Measurements from ENCODE around the gene NIF3L1.
A peak's percentile ranks its signal among the peaks of the same experiment; 100 is the strongest.

The NIF3L1 gene, protein sequence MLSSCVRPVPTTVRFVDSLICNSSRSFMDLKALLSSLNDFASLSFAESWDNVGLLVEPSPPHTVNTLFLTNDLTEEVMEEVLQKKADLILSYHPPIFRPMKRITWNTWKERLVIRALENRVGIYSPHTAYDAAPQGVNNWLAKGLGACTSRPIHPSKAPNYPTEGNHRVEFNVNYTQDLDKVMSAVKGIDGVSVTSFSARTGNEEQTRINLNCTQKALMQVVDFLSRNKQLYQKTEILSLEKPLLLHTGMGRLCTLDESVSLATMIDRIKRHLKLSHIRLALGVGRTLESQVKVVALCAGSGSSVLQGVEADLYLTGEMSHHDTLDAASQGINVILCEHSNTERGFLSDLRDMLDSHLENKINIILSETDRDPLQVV

DNA sequence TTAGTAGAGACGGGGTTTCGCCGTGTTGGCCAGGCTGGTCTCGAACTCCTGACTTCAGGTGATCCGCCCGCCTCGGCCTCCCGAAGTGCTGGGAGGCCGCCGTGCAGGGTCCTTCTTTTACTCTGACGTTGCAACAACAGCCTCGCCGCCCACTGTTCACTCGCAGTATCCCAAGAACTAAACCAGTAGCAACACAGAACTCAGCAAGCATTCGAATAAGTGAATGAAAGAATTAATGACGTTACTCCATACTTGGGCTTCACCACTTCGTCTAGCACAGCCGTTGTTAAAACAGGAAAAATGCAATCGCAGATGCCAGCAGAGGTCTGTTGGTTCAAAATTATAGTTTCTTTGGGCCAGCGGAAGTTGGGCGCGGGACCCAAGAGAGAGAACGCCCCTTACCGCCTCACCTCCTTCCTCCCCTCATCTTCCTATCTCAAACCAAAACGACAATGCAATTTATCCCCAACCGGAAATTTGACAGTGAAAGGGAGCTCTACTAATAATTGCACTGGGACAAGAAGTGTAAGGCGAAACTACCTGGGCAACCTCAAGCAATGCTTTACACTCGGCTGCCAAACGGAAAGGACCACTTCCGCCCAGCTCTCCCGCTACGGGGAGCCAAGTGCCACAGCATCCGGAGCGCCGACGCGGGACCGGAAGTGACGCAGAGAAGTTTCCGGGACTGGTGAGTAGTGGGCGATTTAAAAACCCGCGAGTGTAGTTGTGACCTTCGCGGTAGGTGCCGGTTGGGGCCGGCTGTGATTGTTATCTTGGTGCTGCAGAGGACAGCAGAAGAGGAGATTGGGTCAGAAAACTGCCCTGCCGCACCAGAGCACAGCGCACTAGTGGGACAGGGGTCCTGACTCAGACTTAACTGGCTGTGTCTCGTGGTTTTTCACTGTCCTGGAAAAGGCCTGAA, at the start of gene NIF3L1, which contains the start of gene PPIL3:
Gene NIF3L1 (plus strand): TSS at position 668 of the 922 bp plus-strand sequence. CDS start 2,573 bp downstream, outside the sequence.
Gene PPIL3 (minus strand): TSS at position 374 of the 922 bp plus-strand sequence. CDS start 1,462 bp downstream, outside the sequence.
- peak; percentile 97 for DNase-seq

DNA sequence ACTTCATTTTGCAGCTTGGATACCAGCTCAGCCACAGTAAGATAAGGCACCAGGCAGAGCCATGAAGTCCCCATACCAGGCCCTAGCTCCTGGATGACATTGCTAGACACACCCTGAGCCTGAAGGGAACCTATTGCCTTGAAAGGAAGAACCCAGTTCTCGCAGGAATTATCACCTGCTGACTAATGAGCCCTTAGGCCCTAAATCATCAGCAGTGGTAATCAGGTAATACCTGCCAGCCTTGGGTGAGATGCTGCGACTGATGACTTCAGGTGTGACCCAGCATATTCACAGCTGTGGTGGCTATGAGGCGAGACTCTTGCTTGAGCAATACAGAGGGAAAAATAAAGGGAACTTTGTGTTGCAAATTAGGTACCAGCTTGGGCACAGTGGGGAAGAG, 49.7 kb upstream of the NIF3L1 start:
- DNase-seq: no peak

DNA sequence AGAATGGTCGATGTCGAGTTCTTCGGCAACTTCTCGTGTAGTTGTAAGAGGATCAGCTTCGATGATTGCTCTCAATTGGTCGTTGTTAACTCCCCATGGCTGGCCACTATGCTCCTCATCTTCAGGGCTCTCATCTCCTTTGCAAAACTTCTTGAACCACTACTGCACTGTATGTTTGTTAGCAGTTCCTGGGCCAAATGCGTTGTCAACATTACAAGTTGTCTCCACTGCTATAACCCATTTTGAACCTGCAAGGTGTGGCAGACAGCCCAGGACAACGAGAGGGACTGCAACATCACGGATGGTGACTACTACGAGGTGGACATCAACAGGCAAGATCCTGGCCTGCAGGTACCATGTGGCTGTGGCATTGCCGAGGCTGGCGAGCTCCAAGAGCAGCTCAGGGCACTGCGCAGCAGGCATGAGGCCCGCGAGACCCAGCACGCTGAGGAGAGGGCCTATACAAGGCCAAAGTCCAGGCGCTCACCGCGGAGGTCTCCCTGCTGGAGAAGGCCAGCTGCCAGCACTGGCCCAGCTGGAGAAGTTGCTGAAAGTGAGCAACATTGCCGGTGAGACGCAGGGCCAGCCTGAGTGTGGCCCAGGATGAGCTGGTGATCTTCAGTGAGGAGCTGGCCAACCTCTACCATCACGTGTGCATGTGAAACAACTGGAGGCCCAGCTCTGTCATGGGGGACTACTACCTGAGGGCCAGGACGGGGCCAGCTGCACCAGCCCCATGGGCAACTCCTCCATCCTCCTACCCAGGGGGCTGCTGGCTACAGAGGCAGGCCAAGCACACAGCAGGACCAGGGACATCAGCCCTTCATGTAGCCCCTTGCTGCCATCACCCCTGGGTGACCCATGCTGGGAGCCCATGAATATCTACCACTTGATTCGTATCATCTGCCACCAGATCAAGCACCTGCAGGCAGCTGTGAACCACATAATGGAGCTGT, 44.9 kb upstream of the NIF3L1 start:
- DNase-seq: no peak

DNA sequence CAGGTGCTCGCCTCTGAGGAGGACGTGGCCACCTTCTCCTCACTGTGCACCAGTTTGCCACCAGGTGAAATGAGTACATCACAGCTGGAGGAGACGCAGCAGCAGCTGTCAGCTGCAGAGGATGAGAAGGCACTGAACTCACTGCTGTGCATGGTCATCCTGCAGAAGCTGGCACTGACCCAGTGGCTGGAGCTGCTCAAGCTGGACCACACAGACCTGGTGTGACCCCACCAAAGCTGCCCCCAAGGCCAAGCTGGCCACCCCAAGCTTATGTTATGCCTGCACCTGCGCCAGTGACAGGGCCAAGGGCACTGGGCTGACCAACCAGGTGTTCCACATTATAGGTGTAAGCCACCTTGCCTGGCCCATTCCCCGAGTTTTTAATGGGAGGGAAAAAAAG, 44.0 kb upstream of the NIF3L1 start:
- DNase-seq: no peak

DNA sequence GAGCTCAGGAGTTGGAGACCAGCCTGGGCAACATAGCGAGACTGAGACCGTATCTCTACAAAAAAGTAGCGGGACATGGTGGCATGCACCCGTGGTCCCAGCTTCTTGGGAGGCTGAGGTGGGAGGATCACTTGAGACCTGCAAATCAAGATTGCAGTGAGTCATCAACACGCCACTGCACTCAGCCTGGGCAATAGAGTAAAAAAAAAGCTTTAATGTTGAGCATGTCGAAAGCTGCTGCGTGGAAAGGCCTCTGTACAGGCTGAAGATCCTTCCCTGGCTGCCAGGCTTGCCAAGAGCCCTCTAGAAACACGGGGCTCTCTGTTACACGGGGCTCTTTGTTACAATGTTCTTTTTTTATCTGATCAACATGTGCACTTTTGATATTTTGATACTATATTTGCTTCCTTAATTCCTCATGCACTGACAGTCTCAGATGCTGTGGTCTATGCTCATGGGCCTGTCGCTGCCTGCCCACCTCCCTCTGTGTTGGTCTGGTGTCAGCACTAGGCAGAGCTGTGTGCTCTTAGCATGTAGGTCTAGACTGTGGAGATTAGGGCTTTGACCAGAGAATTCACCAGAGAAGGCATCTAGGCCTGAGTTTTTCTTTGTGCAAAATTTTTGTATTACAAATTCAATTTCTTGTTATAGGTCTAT, 43.4 kb upstream of the NIF3L1 start:
- DNase-seq: no peak

DNA sequence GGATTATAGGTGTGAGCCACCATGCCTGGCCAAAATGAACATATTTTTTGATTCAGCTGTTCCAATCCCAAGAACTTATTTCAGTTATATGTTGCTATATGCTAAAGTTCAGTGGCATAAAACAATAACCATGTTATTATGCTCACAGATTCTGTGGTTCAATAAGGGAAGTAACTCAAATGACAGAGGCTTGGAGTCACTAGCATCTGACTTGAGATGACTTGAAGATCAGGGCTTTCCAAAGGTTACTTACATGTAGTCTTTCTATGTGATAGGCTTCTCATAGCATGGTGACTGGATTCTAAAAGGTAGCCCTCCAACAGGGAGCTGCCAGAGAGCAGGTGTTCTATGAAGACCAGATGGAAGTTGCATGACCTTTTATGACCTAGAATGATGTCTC, 41.9 kb upstream of the NIF3L1 start:
- DNase-seq: peak; percentile 16

DNA sequence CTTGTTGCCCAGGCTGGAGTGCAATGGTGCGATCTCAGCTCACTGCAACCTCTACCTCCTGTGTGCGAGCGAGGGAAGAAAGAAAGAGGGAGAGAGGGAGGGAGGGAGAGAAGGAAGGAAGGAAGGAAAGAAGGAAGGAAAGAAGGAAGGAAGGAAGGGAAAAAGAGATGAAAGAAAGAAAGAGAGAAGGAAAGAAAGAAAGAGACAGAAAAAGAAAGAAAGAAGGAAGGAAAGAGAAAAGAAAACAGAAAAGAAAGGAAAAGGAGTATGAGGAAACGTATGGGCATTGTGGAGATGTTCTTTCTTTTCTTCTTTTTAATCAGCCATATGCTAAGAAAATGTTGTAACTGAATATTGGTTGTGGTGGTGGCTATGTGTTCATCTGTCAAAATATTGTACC, 41.2 kb upstream of the NIF3L1 start:
- no peak for DNase-seq

DNA sequence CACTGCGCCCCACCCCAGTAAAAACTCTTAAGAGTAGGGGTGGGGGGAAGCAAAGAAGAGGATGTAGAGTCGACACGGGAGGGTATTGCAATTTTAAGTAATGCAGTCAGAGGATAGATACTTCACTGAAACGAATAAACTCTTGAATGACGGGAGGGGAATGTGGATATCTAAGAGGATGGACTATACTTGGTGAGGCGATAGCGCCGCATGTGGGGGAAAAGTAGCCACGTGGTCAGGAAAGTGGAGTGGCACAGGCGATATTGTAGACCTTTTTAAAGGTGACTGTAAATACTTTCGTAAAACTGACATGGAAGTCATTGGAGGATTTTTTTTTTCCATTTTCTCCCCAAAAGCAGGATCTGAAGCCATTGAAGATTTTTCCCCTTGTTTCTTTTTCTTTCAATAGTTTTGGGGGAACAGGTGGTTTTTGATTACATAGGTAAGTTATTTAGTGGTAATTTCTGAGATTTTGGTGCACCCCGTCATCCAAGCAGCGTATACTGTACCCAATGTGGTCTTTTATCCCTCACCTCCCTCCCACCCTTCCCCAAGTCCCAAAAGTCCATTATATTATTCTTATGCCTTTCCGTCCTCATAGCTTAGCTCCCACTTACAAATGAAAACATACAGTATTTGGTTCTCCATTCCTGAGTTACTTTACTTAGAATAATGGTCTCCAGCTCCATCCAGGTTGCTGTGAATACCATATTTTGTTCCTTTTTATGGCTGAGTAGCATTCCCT, 38.5 kb upstream of the NIF3L1 start:
- DNase-seq: no peak

DNA sequence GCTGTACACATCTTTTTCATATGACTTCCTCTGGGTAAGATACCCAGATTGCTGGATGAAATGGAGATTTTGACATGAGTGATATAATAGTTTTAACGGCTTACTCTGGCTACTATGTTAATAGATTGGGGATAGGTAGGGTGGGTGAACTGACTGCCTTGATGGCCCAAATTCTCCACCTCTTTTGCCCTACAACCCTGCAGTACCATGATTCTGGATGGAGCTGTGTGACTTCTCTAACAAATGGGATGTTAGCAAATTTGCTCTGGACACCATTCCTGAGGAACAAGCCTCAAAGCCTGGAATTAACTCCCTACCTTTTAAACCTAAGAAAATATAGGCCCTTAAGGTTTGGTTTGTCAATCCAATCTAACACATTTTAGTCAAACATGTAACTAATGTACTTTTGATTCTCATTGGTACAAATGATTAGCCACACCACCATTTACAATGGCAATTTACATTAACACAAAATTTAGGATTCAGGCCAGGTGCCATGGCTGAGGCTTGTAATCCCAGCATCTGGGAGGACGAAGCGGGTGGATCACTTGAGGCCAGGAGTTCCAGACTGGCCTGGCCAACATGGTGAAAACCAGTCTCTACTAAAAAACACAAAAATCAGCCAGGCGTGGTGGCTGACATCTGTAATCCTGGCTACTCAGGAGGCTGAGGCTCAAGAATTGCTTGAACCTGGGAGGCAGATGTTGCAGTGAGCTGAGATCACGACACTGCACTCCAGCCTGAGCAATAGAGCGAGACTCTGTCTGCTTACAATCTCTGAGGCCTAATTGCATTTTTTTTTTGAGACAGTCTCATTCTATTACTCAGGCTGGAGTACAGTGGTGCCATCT, 37.5 kb upstream of the NIF3L1 start:
- DNase-seq: no peak

DNA sequence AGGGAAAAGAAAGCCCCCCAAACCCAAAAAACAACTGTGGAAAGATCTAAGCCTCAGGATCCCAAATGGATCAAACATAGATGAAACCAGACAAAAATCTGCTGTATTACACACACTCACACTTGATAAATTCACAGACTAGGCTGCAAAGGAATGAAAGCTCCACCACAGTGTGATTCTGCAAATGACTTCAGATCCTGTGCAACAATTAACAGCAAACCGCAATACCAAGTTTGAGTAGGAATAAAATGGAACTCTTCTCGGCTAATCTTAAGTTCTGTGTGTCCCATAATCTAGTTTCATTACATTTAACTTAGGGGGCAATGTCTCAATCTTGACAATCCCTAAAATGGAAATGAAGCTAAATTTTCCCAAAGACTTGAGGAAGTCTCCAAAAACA, 36.6 kb upstream of the NIF3L1 start:
- DNase-seq: no peak

DNA sequence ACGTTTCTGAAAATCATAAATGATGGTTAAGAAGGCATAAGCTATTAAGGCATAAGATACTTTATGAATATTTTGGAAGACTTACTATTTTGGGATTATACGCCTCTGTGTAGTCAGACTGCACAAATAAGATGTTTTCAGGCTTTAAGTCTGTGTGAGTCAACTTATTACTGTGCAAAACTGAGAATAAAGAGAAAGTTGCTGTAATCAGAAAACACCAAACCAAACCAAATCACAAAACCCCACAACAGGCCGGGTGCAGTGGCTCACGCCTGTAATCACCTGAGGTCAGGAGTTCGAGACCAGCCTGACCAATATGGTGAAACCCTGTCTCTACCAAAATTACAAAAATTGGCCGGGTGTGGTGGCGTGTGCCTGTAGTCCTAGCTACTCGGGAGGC, 32.4 kb upstream of the NIF3L1 start:
- DNase-seq: no peak

DNA sequence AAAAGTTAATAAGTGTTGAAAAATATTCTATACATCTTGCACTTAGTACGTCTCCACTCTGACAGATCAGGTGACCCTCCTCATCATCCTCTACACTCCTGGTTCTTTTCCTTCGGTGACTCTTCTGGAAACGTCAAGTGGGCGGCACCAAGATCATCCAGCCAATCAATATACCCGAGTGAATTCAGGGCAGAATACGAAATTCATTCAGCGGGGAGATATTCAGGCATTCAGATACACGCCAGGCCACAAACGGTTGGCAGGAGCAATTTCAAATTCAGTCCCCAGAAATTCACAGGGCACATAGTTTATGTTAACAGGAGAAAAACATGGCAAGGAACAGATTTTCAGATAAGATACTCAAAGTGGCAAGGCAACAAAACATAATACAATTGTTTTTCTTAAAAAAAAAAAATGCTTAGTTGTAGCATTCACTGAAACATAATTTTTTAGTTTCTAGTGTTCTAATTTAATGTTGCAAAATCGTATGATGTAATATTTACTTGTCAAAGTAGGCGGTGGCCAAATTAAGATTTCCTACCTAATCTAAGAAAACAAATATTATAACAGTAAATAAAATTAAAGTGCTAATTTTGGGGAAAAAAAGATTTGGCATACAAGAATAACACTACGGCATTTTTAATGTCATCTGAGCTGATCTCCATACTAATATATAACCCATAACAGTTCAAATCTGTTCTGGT, 28.9 kb upstream of the NIF3L1 start:
- DNase-seq: no peak

DNA sequence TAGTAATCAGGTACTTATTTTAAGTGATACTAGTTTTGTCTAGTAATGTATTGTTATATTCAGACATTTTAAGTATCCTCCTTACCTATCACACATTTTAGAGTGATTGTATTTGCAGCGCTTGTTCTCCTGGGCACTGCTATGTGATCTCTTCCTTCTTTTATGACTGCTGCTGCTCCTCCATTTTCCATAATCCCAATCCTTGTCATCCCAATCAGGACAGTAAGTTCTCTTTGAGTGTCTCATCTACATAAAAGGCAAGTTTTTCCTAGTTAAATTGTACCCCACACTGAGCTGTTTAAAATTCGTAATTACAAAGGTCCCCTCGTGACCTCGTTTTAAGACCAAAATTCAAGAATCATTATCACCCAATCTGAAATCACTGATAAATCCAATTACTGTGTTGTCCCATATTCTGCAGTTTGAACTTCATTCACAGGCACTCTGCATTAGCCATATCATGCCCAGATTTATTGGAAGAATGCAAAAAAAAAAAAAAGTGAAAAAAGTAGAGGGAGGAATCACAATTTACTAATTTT, 27.5 kb upstream of the NIF3L1 start:
- DNase-seq: no peak

DNA sequence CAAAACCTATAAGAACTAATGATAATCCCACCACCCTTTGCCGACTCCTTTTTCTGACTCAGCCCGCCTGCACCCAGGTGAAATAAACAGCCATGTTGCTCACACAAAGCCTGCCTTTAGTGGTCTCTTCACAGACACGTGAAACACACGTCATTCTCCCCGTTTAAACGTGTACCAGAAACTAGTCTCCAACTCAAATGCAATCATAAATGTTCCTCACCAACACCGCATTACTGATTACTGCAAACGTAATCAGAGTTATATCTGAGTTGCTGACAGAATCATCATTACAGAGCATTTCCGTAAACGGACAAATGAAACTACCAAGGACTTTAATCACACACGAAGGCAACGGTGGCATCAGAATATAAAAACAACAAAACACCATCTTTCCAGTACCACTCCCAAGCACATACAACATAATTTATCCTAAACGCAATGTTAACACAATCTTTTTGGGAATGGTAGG, 26.6 kb upstream of the NIF3L1 start:
- no peak for DNase-seq

DNA sequence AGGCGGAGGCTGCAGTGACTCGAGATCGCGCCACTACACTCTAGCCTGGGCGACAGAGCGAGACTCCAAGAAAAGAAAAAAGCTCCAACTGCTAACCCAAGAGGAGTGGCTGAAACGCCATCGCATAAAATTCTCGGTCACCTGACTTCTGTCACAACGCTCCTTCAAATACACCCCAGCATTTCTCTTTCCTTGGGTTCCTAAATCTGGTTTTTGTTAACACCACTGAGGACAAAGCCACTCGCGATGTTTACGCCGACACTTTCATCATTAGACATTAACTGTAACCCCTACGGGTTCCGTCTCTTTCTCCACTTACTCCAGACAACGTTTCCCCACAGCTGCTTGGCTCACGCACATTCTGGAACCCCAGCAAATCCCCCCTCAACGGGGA, 25.4 kb upstream of the NIF3L1 start:
- no peak for DNase-seq

DNA sequence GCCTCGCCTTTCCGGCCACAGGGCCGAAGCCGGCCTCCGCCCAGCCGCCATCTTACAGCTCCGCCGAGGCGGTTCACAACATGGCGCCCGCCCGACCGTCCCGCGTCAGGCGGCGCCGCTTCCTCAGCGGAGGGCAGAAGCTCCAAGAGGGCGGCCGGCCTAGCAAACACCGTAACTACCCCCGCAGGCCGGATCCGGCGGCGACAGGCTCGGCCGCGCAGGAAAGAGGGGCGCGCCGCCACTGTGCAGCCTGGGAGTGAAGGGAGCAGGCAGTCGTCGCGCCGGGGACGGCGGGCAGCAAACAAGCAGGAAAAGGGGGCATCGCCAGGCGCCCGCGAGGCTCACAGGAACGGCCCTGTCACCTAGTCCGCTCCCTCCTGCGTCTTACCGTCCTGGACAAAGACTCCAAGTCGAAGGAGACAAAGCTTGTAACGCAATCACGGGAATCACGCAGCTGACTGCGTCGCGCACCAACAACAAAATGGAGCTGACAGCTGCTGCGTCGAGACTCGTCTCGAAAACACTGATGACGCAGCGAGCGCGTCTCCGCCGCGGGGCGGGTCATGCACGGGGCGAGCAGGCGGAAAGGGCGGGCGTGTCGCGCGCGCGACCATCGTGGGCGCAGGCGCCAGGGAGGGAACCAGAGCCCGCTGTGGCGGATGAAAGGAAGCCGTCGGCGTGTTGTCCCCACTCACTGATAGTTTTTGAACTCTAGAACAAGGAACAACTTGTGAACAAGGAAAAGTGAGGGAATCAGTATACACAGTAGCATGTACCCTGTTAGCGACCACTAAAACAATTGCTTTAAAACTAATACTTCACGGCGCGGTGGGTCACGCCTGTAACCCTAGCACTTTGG, 24.8 kb upstream of the NIF3L1 start, which contains the start of gene CLK1:
Gene CLK1 (minus strand): TSS at position 483 of the 859 bp plus-strand sequence. CDS start 2,796 bp downstream, outside the sequence.
- DNase-seq: peak; percentile 89

DNA sequence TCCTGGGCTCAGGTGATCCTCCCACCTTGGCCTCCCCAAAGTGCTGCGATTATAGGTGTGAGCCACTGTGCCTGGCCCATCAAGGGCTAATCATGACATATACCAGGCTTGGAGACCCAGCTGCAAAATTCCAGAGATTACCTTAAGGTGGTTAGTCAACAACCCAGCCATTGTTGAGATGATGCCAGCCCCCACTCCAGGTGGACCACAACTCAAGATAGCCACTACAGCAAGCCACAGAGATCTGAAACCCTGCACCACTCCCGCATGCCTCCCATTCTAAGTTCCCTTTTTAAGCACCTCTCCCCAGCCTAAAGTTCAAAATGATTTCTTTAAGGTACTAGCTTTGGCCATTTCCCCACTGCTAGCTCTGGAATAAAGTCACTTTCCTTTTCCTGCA, 20.2 kb upstream of the NIF3L1 start:
- peak; percentile 49 for DNase-seq

DNA sequence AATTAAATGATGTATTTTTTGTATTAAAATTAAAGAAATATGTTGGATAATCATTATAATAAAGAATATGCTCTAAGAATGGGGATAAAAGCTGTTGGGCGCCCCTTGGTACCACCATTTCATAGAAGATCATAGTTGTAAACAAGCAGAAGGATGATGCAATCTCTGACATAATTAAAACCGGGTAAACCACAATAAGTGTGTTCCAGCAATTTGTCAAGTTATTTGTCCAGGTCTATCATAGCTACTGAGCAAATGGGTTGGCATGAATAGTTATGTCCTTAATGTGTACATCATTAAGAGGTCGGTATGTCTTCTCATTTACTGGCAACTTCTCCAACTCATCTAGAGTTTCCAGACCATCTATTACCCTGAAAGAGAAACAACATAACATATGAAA, 18.0 kb upstream of the NIF3L1 start:
- no peak for DNase-seq
